T-helper 2 cell treated with Interferon-gamma antibody and Interleukin-4, amounts not matched to agents 5 μg/mL and 100 μg/mL, for 36 hours (primary cell): Measurements from ENCODE around the gene OR5L2.
"Not testable (repeated sequence)": the region's sequence is repeated elsewhere in the genome, so short reads cannot be mapped to it uniquely, and the experiment has no call there.

Source experiments
- DNase-seq: peaks from one replicate; pipeline ENCODE4 v3.0.0; 2021; ENCODE audit warnings: low spot score
- H3K27ac Mint-ChIP-seq: one replicate; pipeline ENCODE4 v1.8.0; 2021; ENCODE audit warnings: mild to moderate bottlenecking, mixed read lengths
- H3K27me3 Mint-ChIP-seq: one replicate; pipeline ENCODE4 v1.8.0; 2021; ENCODE audit warnings: low read depth, mixed read lengths
- H3K36me3 Mint-ChIP-seq: one replicate; pipeline ENCODE4 v1.8.0; 2021; ENCODE audit warnings: low read depth, mixed read lengths
- H3K4me1 Mint-ChIP-seq: one replicate; pipeline ENCODE4 v1.8.0; 2021; ENCODE audit warnings: low read depth, mixed read lengths
- H3K4me3 Mint-ChIP-seq: one replicate; pipeline ENCODE4 v1.8.0; 2022; ENCODE audit warnings: mild to moderate bottlenecking, moderate library complexity, mixed read lengths
- H3K9me3 Mint-ChIP-seq: one replicate; pipeline ENCODE4 v1.8.0; 2021; ENCODE audit warnings: mixed read lengths

The OR5L2 gene

DNA sequence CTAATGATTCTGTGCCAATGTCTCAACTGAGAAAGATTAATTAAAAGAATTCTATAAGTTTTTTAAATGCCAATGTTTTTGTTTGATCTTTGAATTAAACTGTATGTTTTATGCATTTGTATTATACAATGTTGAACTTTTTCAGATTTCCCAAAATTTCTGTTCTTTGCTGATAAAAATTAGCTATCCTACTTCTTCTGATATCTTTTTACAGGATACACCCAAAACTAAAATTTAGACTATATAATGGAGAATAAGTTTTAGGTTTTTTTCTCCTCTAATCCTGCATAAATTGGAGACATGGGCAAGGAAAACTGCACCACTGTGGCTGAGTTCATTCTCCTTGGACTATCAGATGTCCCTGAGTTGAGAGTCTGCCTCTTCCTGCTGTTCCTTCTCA, at the start of gene OR5L2:
Gene OR5L2 (plus strand): TSS at position 301 of the 400 bp plus-strand sequence. CDS start 0 bp downstream, at position 301.
- DNase-seq, result no peak
- Mint-ChIP-seq H3K9me3 (peaks cover 26% of the 10 kb centered on the region), H3K4me3 (no peak within 1 kb of the TSS), H3K4me1 (no peaks in the 10 kb centered on the region), H3K27ac (no peak within 1 kb of the TSS), H3K36me3 (no peaks in the 10 kb centered on the region), H3K27me3 (no peaks in the 10 kb centered on the region)

DNA sequence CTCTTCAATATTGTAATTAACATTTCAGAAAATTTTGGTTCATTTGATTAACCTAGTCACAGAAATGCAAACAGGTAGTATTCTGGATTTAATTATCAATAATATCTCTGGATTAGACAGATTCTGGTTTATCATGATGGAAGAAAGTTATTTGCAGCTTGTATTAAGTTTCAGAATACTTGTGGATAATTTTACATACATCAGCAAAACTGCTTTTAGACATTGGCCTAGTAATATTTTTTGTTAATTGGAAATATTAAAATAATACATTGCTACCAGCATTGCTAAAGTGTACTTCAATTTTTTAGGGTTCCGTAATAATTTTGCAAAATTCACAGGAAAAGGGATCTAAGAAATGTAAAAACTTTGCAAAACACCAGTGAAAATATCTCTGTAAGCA, 35.4 kb upstream of the OR5L2 start:
- Mint-ChIP-seq H3K36me3 (no peaks in the 10 kb centered on the region), H3K4me3 (no peak overlapping the region)

DNA sequence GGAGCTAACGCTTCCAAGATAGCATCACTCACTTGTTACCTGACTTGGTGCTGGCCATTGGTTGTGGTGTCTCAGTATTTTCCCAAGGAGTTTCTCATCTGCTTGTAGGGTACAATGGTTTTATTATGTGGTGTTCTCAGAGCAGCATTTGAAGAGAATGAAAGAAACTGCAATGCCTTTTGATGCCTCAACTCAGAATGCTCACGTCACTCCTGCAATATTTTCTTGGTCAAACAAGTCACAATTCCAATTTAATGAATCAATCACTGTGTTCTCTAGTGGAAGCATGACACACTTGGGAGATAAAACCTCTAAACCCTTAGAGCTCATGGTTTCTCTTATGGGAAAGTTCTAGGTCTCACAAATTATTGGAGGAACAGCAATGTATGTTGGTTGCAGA, 33.7 kb upstream of the OR5L2 start:
- Mint-ChIP-seq H3K4me3 (no peak overlapping the region), H3K4me1 (no peaks in the 10 kb centered on the region), H3K9me3 (peaks cover 31% of the 10 kb centered on the region), H3K27me3 (no peaks in the 10 kb centered on the region), H3K36me3 (no peaks in the 10 kb centered on the region), H3K27ac (no peak overlapping the region)
- DNase-seq, result no peak

More for the DNA sequence above, 35.4 kb upstream of the OR5L2 start:
- H3K27me3 Mint-ChIP-seq, result no peaks in the 10 kb centered on the region
- peaks cover 41% of the 10 kb centered on the region for H3K9me3 Mint-ChIP-seq
- no peaks in the 10 kb centered on the region for H3K4me1 Mint-ChIP-seq
- H3K27ac Mint-ChIP-seq, result no peak overlapping the region
- no peak for DNase-seq

DNA sequence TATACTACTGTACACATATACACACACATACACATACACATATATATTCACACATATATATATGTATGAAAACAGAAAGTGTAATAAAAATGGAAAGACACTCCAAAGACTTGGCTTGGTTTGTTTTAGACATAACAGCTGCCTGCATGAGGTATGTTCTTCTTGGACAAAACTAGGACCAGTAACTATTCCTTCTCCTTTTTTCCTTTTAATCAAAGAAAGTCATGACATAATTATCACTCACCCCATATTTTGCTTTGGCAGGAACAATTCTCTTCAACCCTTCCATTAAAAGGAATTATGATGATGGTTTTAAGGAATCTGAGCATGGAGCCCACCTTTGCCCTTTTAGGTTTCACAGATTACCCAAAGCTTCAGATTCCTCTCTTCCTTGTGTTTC, 31.8 kb upstream of the OR5L2 start, which contains the start of gene OR5D14:
Gene OR5D14 (plus strand): TSS at position 301 of the 400 bp plus-strand sequence. CDS start 0 bp downstream, at position 301.
- no peaks in the 10 kb centered on the region for H3K36me3 Mint-ChIP-seq
- no peaks in the 10 kb centered on the region for H3K27me3 Mint-ChIP-seq
- peaks cover 42% of the 10 kb centered on the region for H3K9me3 Mint-ChIP-seq
- no peak within 1 kb of the TSS for H3K27ac Mint-ChIP-seq
- no peaks in the 10 kb centered on the region for H3K4me1 Mint-ChIP-seq
- DNase-seq, result no peak
- no peak within 1 kb of the TSS for H3K4me3 Mint-ChIP-seq

DNA sequence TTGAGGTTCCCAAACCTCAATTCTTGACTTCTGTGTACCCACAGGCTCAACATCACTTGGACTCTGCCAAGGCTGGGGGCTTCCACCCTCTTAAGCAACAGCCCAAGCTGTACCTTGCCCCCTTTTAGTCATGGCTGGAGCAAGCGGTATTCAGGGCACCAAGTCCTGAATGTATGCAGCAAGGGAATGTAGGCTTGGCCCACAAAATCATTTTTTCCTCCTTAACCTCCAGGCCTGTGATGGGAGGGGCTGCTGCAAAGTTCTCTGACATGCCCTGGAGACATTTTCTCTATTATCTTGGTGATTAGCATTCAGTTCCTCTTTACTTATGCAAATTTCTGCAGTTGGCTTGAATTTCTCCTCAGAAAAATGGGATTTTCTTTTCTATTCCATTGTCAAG, 20.8 kb upstream of the OR5L2 start:
- Mint-ChIP-seq H3K27ac (no peak overlapping the region), H3K4me3 (no peak overlapping the region), H3K27me3 (no peaks in the 10 kb centered on the region), H3K4me1 (no peaks in the 10 kb centered on the region), H3K36me3 (no peaks in the 10 kb centered on the region), H3K9me3 (peaks cover 54% of the 10 kb centered on the region)
- no peak for DNase-seq

DNA sequence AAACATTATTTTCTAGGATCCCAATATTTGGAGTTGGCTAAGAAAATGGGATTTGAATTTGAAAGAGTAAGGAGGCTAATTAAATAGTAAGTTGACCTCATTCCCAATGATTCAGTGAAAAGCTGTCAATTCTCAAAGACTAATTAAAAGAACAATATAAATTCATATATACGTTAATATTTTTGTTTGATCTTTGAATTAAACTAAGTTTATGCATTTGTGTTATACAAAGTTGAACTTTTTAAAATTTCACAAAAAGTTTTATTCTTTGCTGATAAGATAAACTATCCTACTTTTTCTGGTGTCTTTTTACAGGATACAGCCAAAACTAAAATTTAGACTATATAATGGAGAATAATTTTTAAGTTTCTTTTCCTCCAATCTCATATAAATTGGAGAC, 16.0 kb upstream of the OR5L2 start, which contains the start of gene OR5L1:
Gene OR5L1 (plus strand): TSS at position 301 of the 400 bp plus-strand sequence. CDS start 100 bp downstream, outside the sequence.
- no peak within 1 kb of the TSS for H3K27ac Mint-ChIP-seq
- DNase-seq, result no peak
- H3K4me1 Mint-ChIP-seq, result no peaks in the 10 kb centered on the region
- peaks cover 47% of the 10 kb centered on the region for H3K9me3 Mint-ChIP-seq
- H3K27me3 Mint-ChIP-seq, result no peaks in the 10 kb centered on the region
- no peak within 1 kb of the TSS for H3K4me3 Mint-ChIP-seq
- no peaks in the 10 kb centered on the region for H3K36me3 Mint-ChIP-seq

DNA sequence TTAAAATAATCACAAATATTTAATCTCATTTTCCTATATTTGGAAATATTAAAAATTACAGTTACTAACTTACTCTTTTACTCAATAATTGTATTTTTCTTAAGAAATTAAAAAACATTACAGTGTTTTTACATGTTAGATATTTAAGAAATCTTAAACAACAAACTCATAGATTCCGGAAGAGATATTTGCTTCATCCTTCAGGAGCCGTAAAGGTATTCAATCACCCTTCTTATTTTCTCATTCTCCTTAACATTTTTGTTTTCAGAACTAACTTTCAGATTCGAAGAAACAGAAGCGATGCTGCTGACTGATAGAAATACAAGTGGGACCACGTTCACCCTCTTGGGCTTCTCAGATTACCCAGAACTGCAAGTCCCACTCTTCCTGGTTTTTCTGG, 7.7 kb upstream of the OR5L2 start, which contains the start of gene OR5D18:
Gene OR5D18 (plus strand): TSS at position 301 of the 400 bp plus-strand sequence. CDS start 0 bp downstream, at position 301.
- no peak within 1 kb of the TSS for H3K4me3 Mint-ChIP-seq
- H3K36me3 Mint-ChIP-seq, result no peaks in the 10 kb centered on the region
- DNase-seq, result no peak
- H3K9me3 Mint-ChIP-seq, result peaks cover 58% of the 10 kb centered on the region
- no peak within 1 kb of the TSS for H3K27ac Mint-ChIP-seq
- no peaks in the 10 kb centered on the region for H3K4me1 Mint-ChIP-seq
- no peaks in the 10 kb centered on the region for H3K27me3 Mint-ChIP-seq

DNA sequence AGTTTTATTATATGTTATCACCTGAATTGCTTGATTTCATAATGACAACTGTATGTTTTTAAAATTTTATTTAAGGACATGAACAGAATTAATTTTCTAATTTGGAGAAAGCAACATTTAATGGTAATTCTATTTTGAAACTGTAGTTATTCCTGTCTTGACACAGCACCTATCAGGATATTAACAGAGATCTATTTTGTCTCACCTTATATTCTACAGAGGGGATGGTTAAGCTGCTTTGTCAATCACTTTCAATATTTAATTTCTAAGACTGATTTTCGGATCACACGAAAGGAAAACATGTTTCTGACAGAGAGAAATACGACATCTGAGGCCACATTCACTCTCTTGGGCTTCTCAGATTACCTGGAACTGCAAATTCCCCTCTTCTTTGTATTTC, 11.4 kb downstream of the OR5L2 start, which contains the start of gene OR5D16:
Gene OR5D16 (plus strand): TSS at position 301 of the 400 bp plus-strand sequence. CDS start 0 bp downstream, at position 301.
- Mint-ChIP-seq H3K27me3 (no peaks in the 10 kb centered on the region), H3K4me1 (no peaks in the 10 kb centered on the region), H3K4me3 (no peak within 1 kb of the TSS), H3K36me3 (no peaks in the 10 kb centered on the region), H3K9me3 (peaks cover 44% of the 10 kb centered on the region), H3K27ac (no peak within 1 kb of the TSS)
- no peak for DNase-seq

DNA sequence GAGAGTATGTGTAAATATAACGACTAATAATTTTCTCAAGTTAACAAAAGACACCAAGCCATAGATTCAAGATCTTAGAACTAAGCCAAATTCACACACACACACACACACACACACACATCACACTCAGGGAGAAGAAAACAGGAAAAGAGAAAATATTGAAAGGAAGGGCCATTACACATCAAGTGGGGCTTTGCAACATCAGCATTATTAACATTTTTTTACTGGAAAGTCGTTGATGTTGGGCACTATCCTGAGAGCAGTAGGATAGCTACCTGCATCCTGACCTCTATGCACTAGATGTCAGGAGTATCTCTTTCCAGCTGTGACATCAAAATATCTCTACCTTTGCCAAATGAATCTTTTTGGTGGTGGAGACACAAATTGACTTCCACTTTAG, 20.4 kb downstream of the OR5L2 start:
- H3K36me3 Mint-ChIP-seq, result no peaks in the 10 kb centered on the region
- H3K27me3 Mint-ChIP-seq, result no peaks in the 10 kb centered on the region
- H3K4me3 Mint-ChIP-seq, result no peak overlapping the region
- DNase-seq, result no peak
- peaks cover 45% of the 10 kb centered on the region for H3K9me3 Mint-ChIP-seq
- H3K4me1 Mint-ChIP-seq, result no peaks in the 10 kb centered on the region
- no peak overlapping the region for H3K27ac Mint-ChIP-seq

DNA sequence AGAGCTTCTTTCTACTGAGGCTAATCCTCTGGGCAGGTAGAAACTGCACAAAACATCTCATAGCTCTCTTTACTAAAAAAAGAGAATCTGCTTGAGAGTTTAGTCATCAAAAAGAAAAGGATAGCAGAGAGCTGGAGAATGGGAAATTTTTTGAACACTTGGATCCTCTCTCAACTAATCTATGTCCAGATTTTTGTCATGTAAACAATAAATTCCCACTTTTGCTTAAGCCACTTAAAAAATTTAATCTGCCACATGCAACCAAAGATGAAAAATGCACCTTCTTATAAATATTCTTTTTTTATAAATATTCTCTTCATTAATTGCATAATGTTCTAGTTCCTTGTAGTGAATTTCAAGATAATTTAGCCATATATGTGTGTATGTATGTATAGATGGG, 22.0 kb downstream of the OR5L2 start:
- Mint-ChIP-seq H3K9me3 (peaks cover 55% of the 10 kb centered on the region), H3K27ac (no peak overlapping the region), H3K4me3 (no peak overlapping the region), H3K27me3 (no peaks in the 10 kb centered on the region), H3K4me1 (no peaks in the 10 kb centered on the region), H3K36me3 (no peaks in the 10 kb centered on the region)
- DNase-seq, result no peak

DNA sequence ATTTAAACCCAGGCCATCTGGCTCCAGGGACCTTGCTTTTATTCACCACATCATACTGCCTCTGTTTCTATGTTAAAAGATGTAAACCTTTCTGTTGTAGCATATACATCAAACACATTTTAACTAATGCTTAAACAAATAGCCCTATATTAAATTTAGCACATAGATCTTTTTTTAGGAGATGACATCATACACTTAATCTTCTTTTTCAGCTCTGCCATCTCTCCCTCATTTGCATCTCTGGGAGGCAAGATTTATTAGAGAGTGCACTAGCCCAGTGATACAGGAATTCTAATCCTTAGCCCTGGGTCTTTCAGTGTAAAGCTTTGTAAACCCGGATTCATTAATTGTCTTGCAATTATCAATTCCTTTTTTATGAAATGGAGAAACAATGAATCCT, 25.1 kb downstream of the OR5L2 start:
- Mint-ChIP-seq H3K36me3 (no peaks in the 10 kb centered on the region), H3K27ac (no peak overlapping the region), H3K4me3 (no peak overlapping the region), H3K4me1 (no peaks in the 10 kb centered on the region), H3K27me3 (no peaks in the 10 kb centered on the region), H3K9me3 (peaks cover 47% of the 10 kb centered on the region)
- DNase-seq, result no peak

DNA sequence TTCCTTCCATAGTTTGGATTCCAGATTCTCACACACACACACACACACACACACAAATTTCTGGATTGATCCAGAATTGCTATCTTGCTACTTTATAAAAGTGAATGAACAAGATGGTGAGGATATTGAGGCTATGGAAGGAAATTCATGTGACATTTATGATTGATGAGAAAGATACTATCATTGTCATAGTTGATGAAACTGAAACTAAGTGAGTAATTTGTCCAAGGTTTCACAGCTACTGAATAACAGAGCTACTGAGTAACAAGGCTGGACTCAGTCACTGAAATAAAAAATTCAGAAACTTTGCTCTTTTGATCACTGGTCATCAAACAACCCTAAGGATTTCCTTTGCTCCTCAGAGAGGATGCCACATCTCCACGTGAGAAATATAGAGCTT, 27.7 kb downstream of the OR5L2 start:
- H3K4me3 Mint-ChIP-seq, result no peak overlapping the region

DNA sequence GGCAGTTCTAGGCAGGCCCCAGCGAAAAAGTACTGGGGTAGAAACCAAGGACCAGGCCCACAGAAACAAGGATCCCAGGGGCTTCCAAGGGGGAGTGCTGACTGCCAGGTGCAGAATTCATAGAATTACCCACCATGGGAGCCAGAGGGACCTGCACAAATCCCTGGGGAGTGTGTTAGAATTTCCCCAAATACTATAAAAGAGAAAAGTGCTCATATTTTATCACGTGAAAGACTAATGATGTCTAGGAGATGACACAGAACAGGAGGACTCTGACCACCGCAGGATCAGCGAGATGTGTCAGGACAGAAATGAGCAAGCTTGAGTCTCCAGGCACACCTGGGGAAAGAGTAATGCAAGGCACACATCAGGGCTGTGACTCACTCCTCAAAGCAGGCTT, 40.3 kb downstream of the OR5L2 start:
- not testable (repeated sequence) for H3K36me3 Mint-ChIP-seq, H3K27ac Mint-ChIP-seq, DNase-seq, H3K27me3 Mint-ChIP-seq, H3K4me1 Mint-ChIP-seq, H3K4me3 Mint-ChIP-seq
- H3K9me3 Mint-ChIP-seq, result peaks cover 28% of the 10 kb centered on the region

More for the DNA sequence above, 27.7 kb downstream of the OR5L2 start:
- H3K36me3 Mint-ChIP-seq, result no peaks in the 10 kb centered on the region
- DNase-seq, result no peak
- H3K27ac Mint-ChIP-seq, result no peak overlapping the region
- no peaks in the 10 kb centered on the region for H3K4me1 Mint-ChIP-seq
- no peaks in the 10 kb centered on the region for H3K27me3 Mint-ChIP-seq
- peaks cover 44% of the 10 kb centered on the region for H3K9me3 Mint-ChIP-seq

DNA sequence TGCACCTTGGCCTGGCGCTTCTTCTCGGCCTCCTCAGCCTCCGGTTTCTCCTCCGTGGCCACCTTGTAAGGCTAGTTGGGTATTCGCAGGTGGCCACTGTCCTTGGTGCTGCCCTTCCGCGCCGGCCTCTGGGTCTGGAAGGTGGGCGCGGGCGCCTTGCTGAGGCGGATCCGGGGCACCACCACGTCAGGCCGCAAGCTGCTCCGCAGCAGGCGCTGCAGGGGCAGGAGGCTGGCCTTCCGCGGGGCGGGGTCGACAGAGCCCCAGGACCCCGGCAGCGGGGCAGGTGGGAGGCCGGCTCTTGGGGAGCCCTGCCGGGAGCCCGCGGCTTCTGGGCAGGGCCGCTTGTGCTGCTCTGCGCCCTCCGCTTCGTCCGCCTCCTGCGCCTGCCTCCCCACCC, 45.7 kb downstream of the OR5L2 start:
- not testable (repeated sequence) for H3K36me3 Mint-ChIP-seq, DNase-seq, H3K4me3 Mint-ChIP-seq, H3K27ac Mint-ChIP-seq, H3K27me3 Mint-ChIP-seq, H3K4me1 Mint-ChIP-seq
- H3K9me3 Mint-ChIP-seq, result peaks cover 17% of the 10 kb centered on the region

DNA sequence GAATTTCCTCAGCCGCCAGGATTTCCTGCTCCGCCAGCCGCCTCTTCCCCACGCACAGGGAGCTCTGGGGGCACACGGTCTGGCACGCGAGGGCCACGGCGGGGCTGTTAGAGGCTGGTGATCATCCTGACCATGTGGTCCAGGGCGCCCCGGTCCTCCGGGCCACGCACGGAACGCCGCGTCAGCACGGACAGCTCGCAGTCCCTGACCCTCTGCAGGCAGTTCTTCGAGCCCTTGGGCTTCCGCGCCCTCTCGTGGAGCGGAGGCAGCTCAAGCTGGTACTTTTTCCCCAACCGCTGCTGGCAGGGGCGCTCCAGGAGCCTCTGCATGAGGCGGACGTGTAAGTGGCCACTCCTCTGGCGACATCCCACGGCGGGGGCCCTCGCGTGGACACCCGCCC, 46.1 kb downstream of the OR5L2 start:
- not testable (repeated sequence) for H3K4me3 Mint-ChIP-seq, H3K27me3 Mint-ChIP-seq, H3K27ac Mint-ChIP-seq, DNase-seq, H3K36me3 Mint-ChIP-seq, H3K4me1 Mint-ChIP-seq
- H3K9me3 Mint-ChIP-seq, result peaks cover 17% of the 10 kb centered on the region
